ENCODE data around the gene KCNRG. TPM values are rescaled to one million over a fixed set of nuclear protein-coding genes. Genes with fewer than 3 reads are reported as not detected.

The KCNRG gene
- total and polyA plus RNA-seq, 3 experiments from 2014 or later, result 0.22 to 0.44 (median 0.42) TPM

DNA sequence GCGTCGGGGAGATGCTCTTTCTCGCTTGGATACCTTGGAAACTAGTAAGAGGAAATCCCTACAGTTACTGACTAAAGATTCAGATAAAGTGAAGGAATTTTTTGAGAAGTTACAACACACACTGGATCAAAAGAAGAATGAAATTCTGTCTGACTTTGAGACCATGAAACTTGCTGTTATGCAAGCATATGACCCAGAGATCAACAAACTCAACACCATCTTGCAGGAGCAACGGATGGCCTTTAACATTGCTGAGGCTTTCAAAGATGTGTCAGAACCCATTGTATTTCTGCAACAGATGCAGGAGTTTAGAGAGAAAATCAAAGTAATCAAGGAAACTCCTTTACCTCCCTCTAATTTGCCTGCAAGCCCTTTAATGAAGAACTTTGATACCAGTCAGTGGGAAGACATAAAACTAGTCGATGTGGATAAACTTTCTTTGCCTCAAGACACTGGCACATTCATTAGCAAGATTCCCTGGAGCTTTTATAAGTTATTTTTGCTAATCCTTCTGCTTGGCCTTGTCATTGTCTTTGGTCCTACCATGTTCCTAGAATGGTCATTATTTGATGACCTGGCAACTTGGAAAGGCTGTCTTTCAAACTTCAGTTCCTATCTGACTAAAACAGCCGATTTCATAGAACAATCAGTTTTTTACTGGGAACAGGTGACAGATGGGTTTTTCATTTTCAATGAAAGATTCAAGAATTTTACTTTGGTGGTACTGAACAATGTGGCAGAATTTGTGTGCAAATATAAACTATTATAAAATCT is 2.7 kb upstream of the KCNRG start:
- Mint-ChIP-seq H3K9me3 (no peaks in the 10 kb centered on the region), H3K4me1 (peaks cover 16 to 71% (median 61%) of the 10 kb centered on the region in 3 donors), H3K27ac (peak overlapping the region in 6 of 8 donors; percentile 1 to 59 (median 30)), H3K4me3 (no peak overlapping the region), H3K27me3 (no peaks in the 10 kb centered on the region), H3K36me3 (peaks cover 6 to 63% (median 21%) of the 10 kb centered on the region in 3 donors)
- H3K4me1 ChIP-seq (ENCODE audit: insufficient read depth, low read length), result no peaks in the 10 kb centered on the region
- H3K27ac ChIP-seq (ENCODE audit: low read depth, low read length), result no peak overlapping the region
- ChIA-PET CTCF (no interaction called here), POLR2A (no interaction called here)
- H3K36me3 ChIP-seq (ENCODE audit: insufficient read depth, low read length), result peaks cover 18% of the 10 kb centered on the region
- H3K27me3 ChIP-seq (ENCODE audit: insufficient read depth, low read length, poor library complexity, severe bottlenecking), result no peaks in the 10 kb centered on the region
- no peak for DNase-seq
- no peak overlapping the region for H3K4me3 ChIP-seq (ENCODE audit: low read length)
- no peaks in the 10 kb centered on the region for H3K9me3 ChIP-seq (ENCODE audit: low read length)

DNA sequence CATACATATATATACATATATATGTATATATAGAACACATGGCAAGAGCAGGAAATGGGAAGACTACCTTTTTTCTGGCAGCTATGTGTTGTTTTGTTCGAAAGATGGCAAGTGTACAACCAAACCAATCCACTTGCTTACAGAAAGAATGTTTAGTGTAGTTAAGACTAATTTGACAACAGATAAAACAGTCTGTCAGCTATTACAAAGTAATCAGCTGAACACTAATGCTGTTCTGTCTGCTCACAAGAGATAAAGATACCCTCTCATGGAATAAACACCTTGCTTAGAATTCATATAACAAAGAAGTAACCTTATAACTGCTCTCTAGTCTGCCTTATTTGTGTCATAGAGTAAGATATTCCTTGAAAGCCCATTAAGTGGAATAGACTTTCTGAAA is 858 bp upstream of the KCNRG start:
- Histone ChIP-seq H3K27ac (ENCODE audit: low read depth, low read length) (no peak overlapping the region), H3K36me3 (ENCODE audit: insufficient read depth, low read length) (peaks cover 18% of the 10 kb centered on the region), H3K27me3 (ENCODE audit: insufficient read depth, low read length, poor library complexity, severe bottlenecking) (no peaks in the 10 kb centered on the region), H3K9me3 (ENCODE audit: low read length) (no peaks in the 10 kb centered on the region), H3K4me3 (ENCODE audit: low read length) (no peak overlapping the region), H3K4me1 (ENCODE audit: insufficient read depth, low read length) (no peaks in the 10 kb centered on the region)
- Mint-ChIP-seq H3K9me3 (no peaks in the 10 kb centered on the region), H3K27ac (peak overlapping the region in 4 of 8 donors; percentile 11 to 76 (median 48)), H3K36me3 (peaks cover 14 to 71% (median 21%) of the 10 kb centered on the region in 3 donors), H3K4me1 (peaks cover 17 to 75% (median 66%) of the 10 kb centered on the region in 3 donors), H3K27me3 (no peaks in the 10 kb centered on the region), H3K4me3 (no peak overlapping the region)
- no peak for DNase-seq
- CTCF ChIA-PET, result interaction anchor here (1.4 kb wide), 2 partner anchors 16 to 17 kb away, joined by 3 to 8 read pairs; partner anchors contain the start of gene TRIM13
- POLR2A ChIA-PET, result interaction anchor here (0.6 to 1.0 kb wide), 2 partner anchors 17 to 67 kb away, joined by 3 to 6 read pairs; partner anchors contain the start of gene TRIM13

DNA sequence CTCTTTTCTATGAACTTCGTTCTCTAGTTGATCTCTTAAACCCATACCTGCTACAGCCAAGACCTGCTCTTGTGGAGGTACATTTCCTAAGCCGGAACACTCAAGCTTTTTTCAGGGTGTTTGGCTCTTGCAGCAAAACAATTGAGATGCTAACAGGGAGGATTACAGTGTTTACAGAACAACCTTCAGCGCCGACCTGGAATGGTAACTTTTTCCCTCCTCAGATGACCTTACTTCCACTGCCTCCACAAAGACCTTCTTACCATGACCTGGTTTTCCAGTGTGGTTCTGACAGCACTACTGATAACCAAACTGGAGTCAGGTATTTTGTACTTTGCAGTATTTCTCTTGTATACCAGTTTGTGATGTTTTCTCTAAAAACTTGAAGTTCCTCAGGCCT is 506 bp downstream of the KCNRG start:
- Histone ChIP-seq H3K27me3 (ENCODE audit: insufficient read depth, low read length, poor library complexity, severe bottlenecking) (no peaks in the 10 kb centered on the region), H3K9me3 (ENCODE audit: low read length) (no peaks in the 10 kb centered on the region), H3K27ac (ENCODE audit: low read depth, low read length) (no peak overlapping the region), H3K36me3 (ENCODE audit: insufficient read depth, low read length) (peaks cover 18% of the 10 kb centered on the region), H3K4me3 (ENCODE audit: low read length) (no peak overlapping the region), H3K4me1 (ENCODE audit: insufficient read depth, low read length) (no peaks in the 10 kb centered on the region)
- H3K9me3 Mint-ChIP-seq, result no peaks in the 10 kb centered on the region
- no peaks in the 10 kb centered on the region for H3K27me3 Mint-ChIP-seq
- no peak overlapping the region for H3K4me3 Mint-ChIP-seq
- H3K4me1 Mint-ChIP-seq, result peaks cover 14 to 68% (median 60%) of the 10 kb centered on the region in 3 donors
- CTCF ChIA-PET, result no interaction called here
- no peak for DNase-seq
- H3K36me3 Mint-ChIP-seq, result peaks cover 14 to 68% (median 24%) of the 10 kb centered on the region in 3 donors
- POLR2A ChIA-PET, result no interaction called here
- peak overlapping the region in 4 of 8 donors; percentile 41 to 66 (median 52) for H3K27ac Mint-ChIP-seq

DNA sequence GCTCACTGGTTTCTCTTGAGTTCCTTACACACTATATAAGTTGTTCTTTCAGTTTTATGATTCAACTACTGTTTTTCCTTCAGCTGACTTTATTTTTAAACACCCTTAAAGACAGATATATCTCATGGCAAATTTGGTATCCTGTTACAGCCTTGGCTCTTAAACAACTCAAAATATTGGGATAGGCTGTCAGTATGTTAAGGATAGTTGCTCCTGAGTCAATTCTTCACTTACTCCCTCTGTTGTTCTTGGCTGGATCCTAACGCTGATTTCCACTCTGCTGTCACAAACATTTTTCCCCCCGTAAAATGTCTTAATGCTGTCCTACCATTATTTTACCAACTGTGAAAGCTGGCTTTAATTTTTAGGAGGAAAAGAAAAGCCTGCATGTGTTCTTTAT is 1.2 kb downstream of the KCNRG start:
- POLR2A ChIA-PET, result no interaction called here
- Mint-ChIP-seq H3K9me3 (no peaks in the 10 kb centered on the region), H3K36me3 (peaks cover 14 to 62% (median 19%) of the 10 kb centered on the region in 3 donors), H3K27me3 (no peaks in the 10 kb centered on the region), H3K4me1 (peaks cover 14 to 63% (median 53%) of the 10 kb centered on the region in 3 donors), H3K27ac (peak overlapping the region in 2 of 8 donors; percentile 1 to 58), H3K4me3 (no peak overlapping the region)
- no peaks in the 10 kb centered on the region for H3K27me3 ChIP-seq (ENCODE audit: insufficient read depth, low read length, poor library complexity, severe bottlenecking)
- no peak overlapping the region for H3K27ac ChIP-seq (ENCODE audit: low read depth, low read length)
- H3K4me3 ChIP-seq (ENCODE audit: low read length), result no peak overlapping the region
- CTCF ChIA-PET, result no interaction called here
- H3K36me3 ChIP-seq (ENCODE audit: insufficient read depth, low read length), result peaks cover 14% of the 10 kb centered on the region
- H3K9me3 ChIP-seq (ENCODE audit: low read length), result no peaks in the 10 kb centered on the region
- DNase-seq, result no peak
- no peaks in the 10 kb centered on the region for H3K4me1 ChIP-seq (ENCODE audit: insufficient read depth, low read length)

DNA sequence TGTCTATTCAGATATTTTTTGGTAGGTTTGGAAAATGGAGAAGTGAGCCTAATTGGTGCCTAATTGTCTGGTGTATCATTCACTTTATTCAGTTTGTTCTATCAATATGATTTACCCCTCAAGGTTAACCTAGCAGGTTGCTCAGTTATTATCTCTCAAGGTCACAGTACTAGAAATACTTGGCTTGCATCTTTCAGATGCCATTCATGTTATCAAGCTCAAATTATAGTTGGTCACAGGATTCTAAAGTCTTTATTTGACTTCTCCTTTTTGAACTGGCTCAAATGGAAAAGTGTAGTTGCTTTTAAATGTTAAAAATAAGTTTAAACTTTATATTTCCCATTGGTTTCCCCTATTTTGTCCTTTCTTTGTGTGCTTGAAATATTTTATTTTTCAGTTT is 2.6 kb downstream of the KCNRG start:
- peak overlapping the region in 4 of 8 donors; percentile 43 to 75 (median 52) for H3K27ac Mint-ChIP-seq
- no peak for DNase-seq
- H3K9me3 Mint-ChIP-seq, result no peaks in the 10 kb centered on the region
- ChIA-PET POLR2A (no interaction called here), CTCF (interaction anchor here (1.1 kb wide), 1 partner anchor 20 kb away, joined by 3 read pairs; no protein-coding TSS in a partner anchor)
- peaks cover under 1% of the 10 kb centered on the region for H3K36me3 ChIP-seq (ENCODE audit: insufficient read depth, low read length)
- H3K36me3 Mint-ChIP-seq, result peaks cover 11 to 53% (median 13%) of the 10 kb centered on the region in 3 donors
- no peaks in the 10 kb centered on the region for H3K27me3 Mint-ChIP-seq
- H3K4me1 Mint-ChIP-seq, result peaks cover 14 to 50% (median 39%) of the 10 kb centered on the region in 3 donors
- H3K4me3 ChIP-seq (ENCODE audit: low read length), result no peak overlapping the region
- H3K4me3 Mint-ChIP-seq, result no peak overlapping the region
- H3K27ac ChIP-seq (ENCODE audit: low read depth, low read length), result no peak overlapping the region
- no peaks in the 10 kb centered on the region for H3K9me3 ChIP-seq (ENCODE audit: low read length)
- no peaks in the 10 kb centered on the region for H3K4me1 ChIP-seq (ENCODE audit: insufficient read depth, low read length)
- no peaks in the 10 kb centered on the region for H3K27me3 ChIP-seq (ENCODE audit: insufficient read depth, low read length, poor library complexity, severe bottlenecking)

DNA sequence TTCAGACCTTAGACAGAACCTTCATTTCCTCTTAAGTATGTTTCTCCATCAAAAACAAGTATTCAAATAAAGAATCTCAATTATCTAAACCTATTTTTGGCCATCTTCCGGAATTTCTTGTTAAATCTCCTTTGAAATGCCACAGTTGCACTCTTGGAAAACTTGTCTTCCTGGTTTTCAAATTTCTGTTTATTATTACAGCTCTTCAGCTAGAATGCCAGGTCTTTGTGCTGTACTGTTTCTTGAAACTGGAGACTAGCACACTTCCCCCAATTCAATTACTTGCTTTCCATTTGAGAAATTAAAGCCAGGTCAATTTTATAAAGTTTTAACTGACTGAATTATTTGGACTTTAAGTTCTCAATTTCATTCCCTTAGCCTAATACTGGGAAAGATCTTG is 10.2 kb downstream of the KCNRG start:
- Mint-ChIP-seq H3K27me3 (no peaks in the 10 kb centered on the region), H3K27ac (no peak overlapping the region), H3K36me3 (peaks cover 0 to 23% (median 10%) of the 10 kb centered on the region in 3 donors), H3K9me3 (no peaks in the 10 kb centered on the region), H3K4me1 (peaks cover 0 to 13% (median 0%) of the 10 kb centered on the region in 3 donors), H3K4me3 (no peak overlapping the region)
- Histone ChIP-seq H3K9me3 (ENCODE audit: low read length) (no peaks in the 10 kb centered on the region), H3K27ac (ENCODE audit: low read depth, low read length) (no peak overlapping the region), H3K4me1 (ENCODE audit: insufficient read depth, low read length) (no peaks in the 10 kb centered on the region), H3K36me3 (ENCODE audit: insufficient read depth, low read length) (no peaks in the 10 kb centered on the region), H3K27me3 (ENCODE audit: insufficient read depth, low read length, poor library complexity, severe bottlenecking) (no peaks in the 10 kb centered on the region), H3K4me3 (ENCODE audit: low read length) (no peak overlapping the region)
- ChIA-PET CTCF (no interaction called here), POLR2A (no interaction called here)
- no peak for DNase-seq

DNA sequence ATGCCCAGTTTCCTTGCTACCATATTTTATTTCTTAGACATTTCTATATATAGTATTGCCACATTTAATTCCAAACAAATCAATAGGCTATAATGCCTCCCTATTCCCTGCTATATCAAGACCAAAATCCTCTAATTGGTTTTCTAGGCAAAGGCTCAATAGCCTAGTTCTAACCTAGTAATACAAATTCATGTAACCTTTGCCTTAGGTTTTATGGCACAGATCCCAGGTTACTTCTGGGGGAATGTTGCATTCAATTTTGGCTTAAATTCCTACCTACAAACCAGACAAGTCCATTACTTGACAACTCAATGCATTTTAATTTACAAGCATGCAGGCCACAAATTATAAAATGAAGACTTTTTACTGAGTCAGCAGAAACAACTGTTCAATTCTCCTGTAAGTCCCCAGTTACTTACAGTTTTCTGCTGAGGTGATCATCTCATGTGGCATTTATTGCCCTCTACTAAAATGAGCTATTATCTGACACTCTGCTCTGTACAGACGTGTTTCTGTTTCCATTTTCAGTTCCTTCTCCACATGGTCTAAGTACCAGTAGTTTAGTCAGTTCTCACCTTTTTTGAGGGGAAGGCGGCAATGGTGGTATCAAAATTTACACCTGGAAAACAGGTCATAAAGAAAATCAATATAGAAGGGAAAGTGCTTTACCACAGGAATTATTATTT is 11.7 kb downstream of the KCNRG start:
- ChIA-PET POLR2A (no interaction called here), CTCF (no interaction called here)
- H3K27ac Mint-ChIP-seq, result peak overlapping the region in 3 of 8 donors; percentile 0 to 50 (median 10)
- no peaks in the 10 kb centered on the region for H3K4me1 ChIP-seq (ENCODE audit: insufficient read depth, low read length)
- no peaks in the 10 kb centered on the region for H3K9me3 ChIP-seq (ENCODE audit: low read length)
- peaks cover 0 to 13% (median 0%) of the 10 kb centered on the region in 3 donors for H3K4me1 Mint-ChIP-seq
- H3K27me3 Mint-ChIP-seq, result no peaks in the 10 kb centered on the region
- H3K27me3 ChIP-seq (ENCODE audit: insufficient read depth, low read length, poor library complexity, severe bottlenecking), result no peaks in the 10 kb centered on the region
- H3K27ac ChIP-seq (ENCODE audit: low read depth, low read length), result no peak overlapping the region
- DNase-seq, result no peak
- no peak overlapping the region for H3K4me3 ChIP-seq (ENCODE audit: low read length)
- H3K4me3 Mint-ChIP-seq, result no peak overlapping the region
- H3K36me3 ChIP-seq (ENCODE audit: insufficient read depth, low read length), result no peaks in the 10 kb centered on the region
- peaks cover 0 to 20% (median 7%) of the 10 kb centered on the region in 3 donors for H3K36me3 Mint-ChIP-seq
- no peaks in the 10 kb centered on the region for H3K9me3 Mint-ChIP-seq

DNA sequence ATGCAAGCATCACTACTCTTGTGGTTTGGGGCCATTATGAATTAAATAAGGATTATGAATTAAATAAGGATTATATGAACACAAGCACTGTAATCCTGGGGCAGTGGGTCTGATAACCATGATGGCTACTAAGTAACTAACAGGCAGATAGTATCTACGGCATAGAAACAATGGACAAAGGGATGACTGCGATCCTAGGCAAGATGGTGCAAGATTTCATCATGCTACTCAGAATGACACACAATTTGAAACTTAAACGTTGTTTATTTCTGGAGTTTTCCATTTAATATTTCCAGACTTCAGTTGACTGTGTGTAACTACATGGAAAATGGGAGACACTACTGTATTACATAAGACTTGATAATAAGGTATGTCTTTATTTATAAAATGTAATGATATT is 15.1 kb downstream of the KCNRG start:
- H3K9me3 ChIP-seq (ENCODE audit: low read length), result no peaks in the 10 kb centered on the region
- no peaks in the 10 kb centered on the region for H3K27me3 ChIP-seq (ENCODE audit: insufficient read depth, low read length, poor library complexity, severe bottlenecking)
- CTCF ChIA-PET, result no interaction called here
- Mint-ChIP-seq H3K36me3 (peaks cover 0 to 4% (median 4%) of the 10 kb centered on the region in 3 donors), H3K4me3 (no peak overlapping the region), H3K4me1 (peaks cover 0 to 13% (median 0%) of the 10 kb centered on the region in 3 donors), H3K27me3 (no peaks in the 10 kb centered on the region), H3K27ac (no peak overlapping the region), H3K9me3 (no peaks in the 10 kb centered on the region)
- POLR2A ChIA-PET, result no interaction called here
- no peaks in the 10 kb centered on the region for H3K4me1 ChIP-seq (ENCODE audit: insufficient read depth, low read length)
- H3K27ac ChIP-seq (ENCODE audit: low read depth, low read length), result no peak overlapping the region
- no peaks in the 10 kb centered on the region for H3K36me3 ChIP-seq (ENCODE audit: insufficient read depth, low read length)
- DNase-seq, result no peak
- no peak overlapping the region for H3K4me3 ChIP-seq (ENCODE audit: low read length)

Data from CD8-positive, alpha-beta memory T cell (primary cell).